ENCODE measurements around the gene CENPV.
"Not testable (repeated sequence)": the region's sequence is repeated elsewhere in the genome, so short reads cannot be mapped to it uniquely, and the experiment has no call there.

CENPV gene

DNA sequence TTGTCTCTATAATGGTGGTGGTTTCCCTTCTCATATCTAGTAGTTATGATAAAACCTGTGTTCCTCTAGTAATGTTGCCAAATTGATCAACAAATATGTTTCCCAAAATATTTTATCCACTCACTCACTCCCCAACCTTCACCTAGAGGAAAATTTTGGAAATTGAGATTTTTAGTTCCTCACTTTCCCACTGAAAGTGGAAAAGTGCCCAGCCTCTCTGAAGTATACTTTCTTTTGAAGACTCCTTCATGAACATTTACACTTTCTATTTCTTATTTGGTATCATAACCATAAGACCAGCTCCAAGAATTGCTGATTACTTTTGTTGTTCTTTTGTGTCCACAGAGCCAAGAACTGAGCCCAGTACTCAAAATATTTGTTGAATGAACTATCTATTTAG is 5.1 kb upstream of the CENPV start:
- DNase-seq = no peak

DNA sequence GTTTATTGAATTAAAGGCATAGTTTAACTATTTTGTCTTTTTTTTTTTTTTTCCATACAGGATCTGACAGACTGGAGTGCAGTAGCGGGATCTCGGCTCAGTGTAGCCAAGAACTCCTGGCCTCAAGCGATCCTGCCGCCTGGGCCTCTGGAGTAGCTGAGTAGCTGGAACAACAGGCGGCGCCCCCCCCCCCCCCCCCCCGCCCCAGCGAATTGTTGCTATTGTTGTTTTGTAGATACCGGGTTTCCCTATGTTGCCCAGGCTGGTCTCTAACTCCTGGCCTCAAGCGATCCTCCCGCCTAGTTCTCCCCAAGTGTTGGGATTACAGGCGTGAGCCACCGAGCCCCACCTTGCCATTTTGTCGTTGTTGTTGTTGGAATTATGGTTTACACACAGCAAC is 1.3 kb upstream of the CENPV start:
- no peak for DNase-seq

DNA sequence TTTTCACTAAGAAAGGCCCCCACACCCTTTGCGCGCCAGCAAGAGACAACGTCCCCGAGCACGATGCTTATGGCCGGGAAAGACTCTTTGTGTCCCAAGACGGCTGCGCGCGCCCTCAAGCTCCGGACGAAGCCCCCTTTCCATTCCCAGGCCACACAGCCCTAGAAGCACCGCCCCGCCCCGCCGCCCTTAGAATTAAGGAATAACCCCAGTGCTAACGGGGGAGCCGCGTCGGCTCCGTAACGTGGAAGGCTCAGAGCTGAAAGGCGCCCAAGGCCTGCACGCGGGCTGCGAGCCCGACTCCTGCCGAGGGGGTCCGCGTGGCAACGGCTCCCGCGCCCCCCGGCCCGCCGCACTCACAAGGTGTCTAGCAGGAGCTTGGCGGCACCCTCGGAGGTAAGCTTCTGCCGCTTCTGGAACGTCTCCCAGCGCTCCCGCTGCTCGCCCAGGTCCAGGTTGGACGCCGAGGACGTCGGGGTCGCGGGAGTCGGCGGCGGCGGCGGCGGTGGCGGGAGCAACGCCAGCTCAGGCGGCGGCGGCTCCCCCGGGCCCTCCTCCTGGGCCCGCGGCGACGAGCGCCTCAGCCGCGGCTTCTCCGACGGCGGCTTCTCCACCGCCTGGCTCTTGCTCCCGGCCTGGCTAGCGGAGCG is 477 bp downstream of the CENPV start:
- no peak for DNase-seq

GRCh38 chr17:16352303-16352666 is 984 bp downstream of the CENPV start:
- no peak for DNase-seq

DNA sequence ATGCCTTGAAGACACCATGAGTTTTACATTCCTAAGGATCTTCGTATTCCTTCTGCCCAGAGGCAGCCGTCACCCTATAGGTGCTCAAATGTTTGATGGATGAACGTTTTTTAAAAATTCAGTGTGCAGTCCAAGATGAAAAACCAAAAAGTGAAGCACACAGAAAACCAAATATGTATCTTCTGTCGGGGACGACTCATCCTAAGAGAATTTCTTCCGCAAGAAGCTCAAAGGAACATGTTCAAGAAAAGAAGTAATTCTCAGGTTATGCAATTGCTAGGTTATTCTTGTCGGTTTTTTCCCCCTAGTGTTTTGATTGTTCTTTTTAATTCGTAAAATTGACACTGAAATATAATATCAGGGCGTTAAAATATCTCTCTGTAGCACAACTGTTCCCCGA is 1.4 kb downstream of the CENPV start:
- DNase-seq = no peak

DNA sequence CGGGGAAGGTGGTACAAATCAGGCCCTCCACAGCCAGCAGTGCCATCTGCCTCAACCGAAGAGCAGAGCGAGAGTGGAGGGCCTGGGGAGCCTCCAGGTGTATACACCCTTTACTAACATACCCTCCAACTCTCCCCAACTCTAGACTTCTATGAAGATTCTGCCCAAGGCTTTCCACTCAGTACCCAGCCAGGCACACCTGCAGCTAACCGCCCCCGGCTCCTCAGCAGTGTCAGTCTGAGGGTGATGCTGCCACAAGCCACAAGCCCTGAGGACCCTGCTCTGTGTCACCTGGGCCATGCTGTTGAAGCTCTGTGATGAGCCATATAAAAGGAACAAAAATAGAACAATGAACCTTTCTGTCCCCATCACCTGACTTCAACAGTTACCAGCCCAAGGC is 3.8 kb downstream of the CENPV start:
- no peak for DNase-seq

- no peak for DNase-seq
These were observed 4.7 kb downstream of the CENPV start for GRCh38 chr17:16348586-16348985.

GRCh38 chr17:16346721-16347271 is 6.5 kb downstream of the CENPV start:
- no peak for DNase-seq

DNA sequence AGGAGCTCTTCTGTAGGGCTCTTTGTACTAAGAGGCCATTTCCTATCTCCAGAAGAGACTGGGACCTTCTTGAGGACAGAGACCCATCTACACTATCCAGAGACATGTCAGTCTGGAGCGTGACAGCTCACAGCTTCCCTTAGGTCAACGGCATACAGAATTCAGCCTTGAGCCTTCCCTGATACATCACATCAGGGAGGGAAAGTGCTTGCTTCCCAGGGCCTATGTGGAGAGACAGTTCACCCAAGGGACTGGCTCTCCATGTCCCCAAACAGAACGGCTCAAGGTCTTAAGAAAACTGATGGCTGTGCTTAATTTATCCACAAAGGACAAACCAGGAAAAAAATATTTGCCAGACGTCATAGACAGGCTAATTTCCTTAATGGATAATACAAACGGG is 7.7 kb downstream of the CENPV start:
- DNase-seq = no peak

DNA sequence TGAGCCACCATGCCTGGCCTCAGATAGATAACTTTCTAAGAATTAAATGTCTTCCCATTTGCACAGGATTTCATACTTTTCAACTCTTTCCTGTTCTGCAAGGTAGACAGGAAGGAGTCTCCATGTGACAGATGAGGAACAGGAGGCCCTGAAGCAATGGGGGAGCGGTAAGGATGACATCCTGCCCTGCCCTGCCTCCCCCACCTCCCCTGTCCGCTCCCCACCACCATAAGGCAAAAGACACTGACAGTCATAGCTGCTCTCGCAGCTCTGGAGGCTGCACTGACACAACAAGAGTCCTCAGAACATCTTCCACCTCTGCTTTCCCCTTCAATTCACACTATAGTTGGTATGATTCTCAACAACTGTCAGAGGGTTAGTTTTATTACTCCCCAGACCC is 9.7 kb downstream of the CENPV start:
- DNase-seq = no peak

DNA sequence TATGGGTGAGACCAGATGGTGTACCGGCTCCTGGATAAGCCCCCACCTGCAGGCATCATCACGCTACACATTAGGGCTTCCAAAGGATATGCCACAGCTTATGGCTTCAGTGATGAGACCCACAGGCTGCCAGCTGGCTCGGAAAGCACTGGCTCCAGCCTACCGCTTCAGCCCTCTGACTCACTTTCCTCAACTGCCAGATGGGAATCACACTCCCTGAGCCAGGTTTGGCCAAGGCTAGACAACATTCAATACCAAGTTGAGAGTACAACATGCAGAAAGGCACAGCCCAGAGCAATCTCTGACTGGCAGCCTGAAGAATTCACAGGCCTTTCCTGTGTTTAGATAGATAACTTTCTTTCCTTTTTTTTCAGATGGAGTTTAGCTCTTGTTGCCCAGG is 10.3 kb downstream of the CENPV start:
- no peak for DNase-seq

- DNase-seq = no peak
These were observed 13.3 kb downstream of the CENPV start for GRCh38 chr17:16339959-16340358.

DNA sequence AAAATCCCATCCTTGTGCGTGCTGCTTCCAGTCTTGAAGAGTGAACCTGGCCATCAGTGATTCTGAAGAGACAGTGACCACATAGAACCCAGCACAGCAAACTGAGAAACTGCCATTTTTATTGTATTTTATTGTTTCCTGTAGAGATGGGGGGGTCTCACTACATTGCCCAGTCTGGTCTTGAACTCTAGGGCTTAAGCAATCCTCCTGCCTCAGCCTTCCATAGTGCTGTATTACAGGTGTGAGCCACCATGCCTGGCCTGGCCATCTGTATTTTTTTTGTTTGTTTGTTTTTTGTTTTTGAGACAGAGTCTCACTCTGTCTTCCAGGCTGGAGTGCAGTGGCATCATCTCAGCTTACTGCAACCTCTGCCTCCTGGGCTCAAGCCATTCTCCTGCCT is 13.9 kb downstream of the CENPV start:
- no peak for DNase-seq

DNA sequence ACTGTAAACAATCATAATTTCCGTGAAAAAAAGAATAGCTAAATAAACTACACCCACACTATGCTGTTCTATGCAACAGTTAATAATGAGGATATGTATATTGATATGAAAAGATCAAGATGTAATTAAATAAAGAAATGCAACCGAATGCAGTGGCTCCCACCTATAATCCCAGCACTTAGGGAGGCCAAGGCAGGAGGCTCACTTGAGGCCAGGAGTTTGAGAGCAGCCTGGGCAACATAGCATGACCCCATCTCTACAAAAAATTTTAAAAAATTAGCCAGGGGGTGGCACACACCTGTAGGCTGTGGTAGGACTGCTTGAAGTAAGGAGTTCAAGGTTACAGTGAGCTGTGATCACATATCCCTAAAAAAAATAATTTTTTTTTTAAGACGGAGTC is 14.9 kb downstream of the CENPV start:
- no peak for DNase-seq

- DNase-seq = no peak
These were observed 23.6 kb downstream of the CENPV start for GRCh38 chr17:16329519-16330271.

DNA sequence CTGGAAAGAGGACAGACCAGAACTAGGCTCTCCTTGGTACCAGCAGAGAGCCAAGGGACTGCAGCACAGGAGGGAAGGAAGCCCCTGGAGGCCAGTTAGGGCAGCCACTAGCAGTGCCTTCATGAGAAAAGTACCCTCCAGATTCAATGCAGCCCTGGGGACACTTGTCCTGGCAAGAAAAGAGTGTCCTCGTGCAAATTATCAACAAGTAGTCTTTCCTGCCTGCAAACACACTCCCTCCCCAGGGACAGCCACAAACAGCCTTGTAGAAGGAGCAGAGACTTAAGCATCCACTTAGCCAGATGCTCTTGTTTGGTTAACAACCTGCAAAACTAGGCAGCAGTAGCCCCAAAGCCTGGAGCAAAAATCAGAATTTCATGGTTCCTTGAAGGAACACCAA is 24.3 kb downstream of the CENPV start:
- DNase-seq = no peak

DNA sequence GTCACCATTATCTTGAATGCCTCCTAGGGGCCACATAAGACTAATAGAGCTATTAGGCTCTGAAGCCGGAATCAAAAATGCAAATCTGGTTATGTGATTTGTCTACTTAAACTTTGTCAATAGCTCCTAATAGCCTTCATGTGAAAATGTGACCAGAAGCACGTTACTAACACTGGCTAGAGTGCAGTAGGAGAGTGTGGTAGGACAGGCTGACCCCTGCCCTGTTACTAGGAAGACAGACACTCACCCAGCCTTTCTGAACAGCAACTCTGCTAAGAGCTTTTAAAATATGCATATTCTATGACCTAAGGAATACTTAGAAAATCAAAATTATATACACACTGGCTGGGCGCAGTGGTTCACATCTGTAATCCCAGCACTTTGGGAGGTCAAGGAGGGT is 26.3 kb downstream of the CENPV start:
- DNase-seq = no peak

DNA sequence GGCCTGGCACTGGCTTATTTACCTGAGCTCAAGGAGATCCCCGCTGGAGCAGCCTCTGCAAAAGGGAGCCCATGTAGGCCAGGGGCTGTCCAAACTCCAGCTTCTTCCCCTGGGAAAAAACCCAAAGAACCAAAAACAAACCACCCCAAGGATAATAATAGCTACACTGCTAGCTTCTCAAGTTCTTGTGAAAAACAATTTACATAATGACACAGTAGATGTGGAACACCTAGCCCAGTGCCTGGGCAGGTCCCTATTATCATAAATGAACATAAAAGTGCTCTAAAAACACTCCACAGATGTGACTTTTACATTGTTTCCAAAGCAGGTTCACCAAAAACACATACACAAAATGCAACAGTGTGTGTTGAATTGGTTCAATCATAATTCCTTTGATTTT is 27.3 kb downstream of the CENPV start:
- no peak for DNase-seq

- no peak for DNase-seq
These were observed 30.6 kb downstream of the CENPV start for GRCh38 chr17:16322636-16323035.

- DNase-seq = no peak
These were observed 33.3 kb downstream of the CENPV start for GRCh38 chr17:16319969-16320368.

DNA sequence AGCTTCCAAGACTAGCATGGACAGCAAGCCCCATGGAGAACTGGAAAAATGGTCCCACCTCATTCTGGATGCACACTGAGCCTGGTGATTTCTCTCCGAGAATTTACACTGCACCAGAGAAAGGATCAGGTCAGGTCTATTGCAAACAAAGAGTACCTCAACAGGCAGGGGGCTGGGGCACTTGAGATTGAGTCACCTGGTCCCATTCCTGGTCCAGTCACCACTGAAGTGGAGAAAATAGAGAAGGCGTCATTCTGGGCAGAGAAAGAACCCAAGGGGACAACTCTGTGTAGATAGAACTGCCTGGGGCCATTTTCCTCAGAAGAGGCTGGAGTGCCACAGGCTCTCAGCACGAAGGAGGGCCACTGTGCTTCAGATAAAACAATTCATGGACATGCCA is 38.4 kb downstream of the CENPV start:
- DNase-seq = no peak

DNA sequence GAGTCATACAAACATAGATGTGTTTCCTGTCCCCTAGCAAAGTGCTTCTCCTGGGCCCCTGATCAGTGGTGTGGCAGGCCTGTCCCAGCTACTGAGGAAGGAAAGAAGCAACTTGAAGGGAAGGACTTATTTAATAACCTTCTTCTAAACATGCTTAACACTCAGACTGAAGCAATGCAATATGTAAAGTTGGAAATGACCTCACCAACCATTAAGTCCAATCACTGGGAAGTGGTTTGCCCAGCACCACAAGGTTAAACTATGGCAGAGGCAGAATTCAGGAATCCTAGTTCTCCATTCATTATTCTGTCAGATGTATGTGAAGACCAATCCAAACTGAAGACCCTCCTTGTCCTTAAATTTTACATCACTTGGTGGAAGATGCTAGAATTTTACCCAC is 39.1 kb downstream of the CENPV start:
- DNase-seq = no peak

- DNase-seq = no peak
These were observed 39.9 kb downstream of the CENPV start for GRCh38 chr17:16313139-16314090.

GRCh38 chr17:16312061-16312460 is 41.2 kb downstream of the CENPV start:
- not testable (repeated sequence) for DNase-seq

Measured in NCI-H2107 (cell line).